ENCODE measurements around the gene PCSK5. TPM values are rescaled to one million over a fixed set of nuclear protein-coding genes. Genes with fewer than 3 reads are reported as not detected.

Gene PCSK5
- total and polyA plus RNA-seq, 2 donors (not counting 1 experiment from before 2014, with no cell fraction given), result 0.09 TPM; not detected in 1

DNA sequence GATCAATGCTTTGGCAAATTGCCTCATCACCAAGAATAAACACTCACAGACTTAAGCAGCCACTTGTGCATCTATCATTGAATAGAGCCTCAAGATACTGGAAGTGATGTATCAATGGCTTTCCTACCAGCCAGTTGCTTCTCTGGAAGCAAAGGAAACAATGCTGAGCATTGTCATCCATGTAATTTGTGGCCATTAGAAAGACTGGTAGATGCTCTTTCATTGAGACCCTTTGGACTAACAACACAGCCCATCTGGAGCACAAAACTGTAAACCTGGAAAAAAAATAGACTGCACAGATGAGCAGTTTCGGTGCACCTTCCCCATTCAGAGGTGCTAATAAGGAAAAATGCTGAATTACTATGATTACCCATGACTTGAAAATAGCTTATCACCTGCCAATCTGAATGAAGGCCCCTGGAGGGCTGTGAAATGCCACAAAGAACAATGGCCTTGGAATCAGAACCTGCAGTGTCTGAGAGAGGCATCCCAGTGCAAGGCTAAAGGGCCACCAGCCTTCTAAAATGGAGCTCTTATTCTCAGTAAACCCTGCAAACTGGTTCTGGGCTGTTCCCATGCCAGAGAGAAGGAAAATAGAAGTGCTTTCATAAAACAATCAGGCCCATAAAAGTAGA is 376.3 kb downstream of the PCSK5 start:
- H3K9ac ChIP-seq (ENCODE audit: low read length), result no peak overlapping the region
- no peak overlapping the region for H3K4me3 ChIP-seq (ENCODE audit: control extremely low read depth in 1 of 5, extremely low read depth in 1 of 5, insufficient read depth in 1 of 5, low read depth in 2 of 5, low read length in 4 of 5)
- H3K9me3 ChIP-seq (ENCODE audit: control extremely low read depth in 1 of 3, control insufficient read depth in 2 of 3, insufficient read depth in 1 of 3, low read length in 2 of 3), result no peaks in the 10 kb centered on the region
- Mint-ChIP-seq H3K4me1 (no peaks in the 10 kb centered on the region), H3K4me3 (no peak overlapping the region), H3K27ac (no peak overlapping the region), H3K9me3 (ENCODE audit: insufficient read depth) (peaks cover 4% of the 10 kb centered on the region), H3K27me3 (no peaks in the 10 kb centered on the region)
- no peaks in the 10 kb centered on the region for H3K27me3 ChIP-seq (replicated peaks in 1 of 4; ENCODE audit: control extremely low read depth in 1 of 4, control insufficient read depth in 3 of 4, insufficient read depth in 4 of 4, low read length in 3 of 4)
- DNase-seq (no peak), ATAC-seq (ENCODE audit: low read depth) (no peak)
- H3K4me2 ChIP-seq (replicated peaks; ENCODE audit: low read depth, low read length, poor library complexity, severe bottlenecking), result no peak overlapping the region
- no peaks in the 10 kb centered on the region for H3K36me3 ChIP-seq (replicated peaks in 1 of 2; ENCODE audit: control extremely low read depth in 1 of 2, control insufficient read depth in 1 of 2, extremely low read depth in 1 of 2, insufficient read depth in 2 of 2, low read length in 1 of 2)
- H3K27ac ChIP-seq (ENCODE audit: low read length in 2 of 2), result no peak overlapping the region
- POLR2A ChIA-PET, result no interaction called here
- WGBS (ENCODE audit: insufficient coverage), result no CpG with 5 or more reads among the region's 1 CpG
- CTCF ChIA-PET, result no interaction called here
- H2AFZ ChIP-seq (ENCODE audit: insufficient read depth, low read depth, low read length, poor library complexity, severe bottlenecking), result no peak overlapping the region
- TF ChIP-seq EZH2 (IDR thresholded peaks at IDR 0.05; ENCODE audit: borderline replicate concordance, insufficient read depth, low read depth, low read length, poor library complexity, severe bottlenecking), result no peak
- TF ChIP-seq, protein P1, sequence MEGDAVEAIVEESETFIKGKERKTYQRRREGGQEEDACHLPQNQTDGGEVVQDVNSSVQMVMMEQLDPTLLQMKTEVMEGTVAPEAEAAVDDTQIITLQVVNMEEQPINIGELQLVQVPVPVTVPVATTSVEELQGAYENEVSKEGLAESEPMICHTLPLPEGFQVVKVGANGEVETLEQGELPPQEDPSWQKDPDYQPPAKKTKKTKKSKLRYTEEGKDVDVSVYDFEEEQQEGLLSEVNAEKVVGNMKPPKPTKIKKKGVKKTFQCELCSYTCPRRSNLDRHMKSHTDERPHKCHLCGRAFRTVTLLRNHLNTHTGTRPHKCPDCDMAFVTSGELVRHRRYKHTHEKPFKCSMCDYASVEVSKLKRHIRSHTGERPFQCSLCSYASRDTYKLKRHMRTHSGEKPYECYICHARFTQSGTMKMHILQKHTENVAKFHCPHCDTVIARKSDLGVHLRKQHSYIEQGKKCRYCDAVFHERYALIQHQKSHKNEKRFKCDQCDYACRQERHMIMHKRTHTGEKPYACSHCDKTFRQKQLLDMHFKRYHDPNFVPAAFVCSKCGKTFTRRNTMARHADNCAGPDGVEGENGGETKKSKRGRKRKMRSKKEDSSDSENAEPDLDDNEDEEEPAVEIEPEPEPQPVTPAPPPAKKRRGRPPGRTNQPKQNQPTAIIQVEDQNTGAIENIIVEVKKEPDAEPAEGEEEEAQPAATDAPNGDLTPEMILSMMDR (IDR thresholded peaks at IDR 0.05), result no peak
- H4K20me1 ChIP-seq (ENCODE audit: control insufficient read depth, insufficient read depth, low read length, poor library complexity, severe bottlenecking), result no peaks in the 10 kb centered on the region
- intact Hi-C loops (cut with micrococcal nuclease), result no loop called here
- H3K79me2 ChIP-seq (ENCODE audit: control insufficient read depth, insufficient read depth, low read length), result no peaks in the 10 kb centered on the region
- no peaks in the 10 kb centered on the region for H3K4me1 ChIP-seq (ENCODE audit: control insufficient read depth in 2 of 2, insufficient read depth in 2 of 2, low read length in 2 of 2)

DNA sequence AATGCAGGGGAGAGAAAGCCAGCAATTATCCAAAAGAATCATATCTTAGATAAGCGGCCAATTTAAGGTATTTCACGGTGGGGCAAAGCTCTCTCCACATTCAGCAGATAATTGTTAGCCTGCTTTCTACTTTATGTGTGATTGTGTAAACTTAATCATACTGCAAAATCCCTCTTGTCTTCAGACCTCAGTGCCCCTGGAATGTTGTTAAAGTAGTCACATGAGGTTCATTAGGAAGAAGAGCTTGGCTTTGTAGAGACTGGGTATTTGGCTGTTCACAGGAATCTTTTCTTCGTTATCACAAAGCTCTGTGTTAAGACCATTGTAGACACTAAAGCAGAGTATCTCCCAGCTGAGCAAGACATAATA is 376.8 kb downstream of the PCSK5 start:
- Histone ChIP-seq H3K4me2 (replicated peaks; ENCODE audit: low read depth, low read length, poor library complexity, severe bottlenecking) (no peak overlapping the region), H3K27me3 (replicated peaks in 1 of 4; ENCODE audit: control extremely low read depth in 1 of 4, control insufficient read depth in 3 of 4, insufficient read depth in 4 of 4, low read length in 3 of 4) (no peaks in the 10 kb centered on the region), H4K20me1 (ENCODE audit: control insufficient read depth, insufficient read depth, low read length, poor library complexity, severe bottlenecking) (no peaks in the 10 kb centered on the region), H3K36me3 (replicated peaks in 1 of 2; ENCODE audit: control extremely low read depth in 1 of 2, control insufficient read depth in 1 of 2, extremely low read depth in 1 of 2, insufficient read depth in 2 of 2, low read length in 1 of 2) (no peaks in the 10 kb centered on the region), H3K9ac (ENCODE audit: low read length) (no peak overlapping the region), H3K9me3 (ENCODE audit: control extremely low read depth in 1 of 3, control insufficient read depth in 2 of 3, insufficient read depth in 1 of 3, low read length in 2 of 3) (no peaks in the 10 kb centered on the region), H3K79me2 (ENCODE audit: control insufficient read depth, insufficient read depth, low read length) (no peaks in the 10 kb centered on the region), H3K4me3 (ENCODE audit: control extremely low read depth in 1 of 5, extremely low read depth in 1 of 5, insufficient read depth in 1 of 5, low read depth in 2 of 5, low read length in 4 of 5) (no peak overlapping the region), H3K27ac (ENCODE audit: low read length in 2 of 2) (no peak overlapping the region), H3K4me1 (ENCODE audit: control insufficient read depth in 2 of 2, insufficient read depth in 2 of 2, low read length in 2 of 2) (no peaks in the 10 kb centered on the region), H2AFZ (ENCODE audit: insufficient read depth, low read depth, low read length, poor library complexity, severe bottlenecking) (no peak overlapping the region)
- ATAC-seq (ENCODE audit: low read depth) (no peak), DNase-seq (no peak)
- Mint-ChIP-seq H3K9me3 (ENCODE audit: insufficient read depth) (peaks cover 4% of the 10 kb centered on the region), H3K4me3 (no peak overlapping the region), H3K27me3 (no peaks in the 10 kb centered on the region), H3K4me1 (no peaks in the 10 kb centered on the region), H3K27ac (no peak overlapping the region)
- ChIA-PET CTCF (no interaction called here), POLR2A (no interaction called here)
- TF ChIP-seq EZH2 (IDR thresholded peaks at IDR 0.05; ENCODE audit: borderline replicate concordance, insufficient read depth, low read depth, low read length, poor library complexity, severe bottlenecking), result no peak
- TF ChIP-seq, protein P1 (IDR thresholded peaks at IDR 0.05), result no peak
- WGBS (ENCODE audit: insufficient coverage), result no CpG with 5 or more reads among the region's 3 CpGs
- intact Hi-C loops (cut with micrococcal nuclease), result no loop called here
